SK-N-SH (cell line): ENCODE results near the gene OSBP2. TPM values are rescaled to one million over a fixed set of nuclear protein-coding genes. Genes with fewer than 3 reads are reported as not detected.

Experiments
- CTCF ChIA-PET: fragments of 300-600, 350-600 bp; formaldehyde crosslinking; extraction: SDS; loops from one replicate; lab custom pipeline; 2021; lab: Yijun Ruan, JAX
- POLR2A ChIA-PET: fragments of 350-600 bp; sonication (Branson Sonifier 250); formaldehyde crosslinking; extraction: SDS; loops from one replicate; lab custom pipeline; 2020; ENCODE audit warnings: antibody characterized with exemption, inconsistent platforms; lab: Yijun Ruan, JAX
- DNase-seq: peaks from one replicate; pipeline ENCODE4 v3.0.0; 2012
- H2AFZ ChIP-seq: fragments of 200-600 bp; sonication (generic); 2 replicates; pipeline ENCODE4 v1.8.1; 2016; ENCODE audit warnings: antibody characterized with exemption, mild to moderate bottlenecking, low read depth
- H3F3A ChIP-seq: fragments of 200-600 bp; sonication (generic); replicated peaks from 2 replicates; pipeline ENCODE3; 2016; ENCODE audit warnings: antibody characterized with exemption, mild to moderate bottlenecking; ENCODE audit not compliant: insufficient read depth
- H3K27ac ChIP-seq, 2 experiments: fragments of 200-500 bp in 1 of 2; fragments of 200-600 bp in 1 of 2; sonication (Bioruptor generic) in 1 of 2; sonication (generic), shearing (Covaris generic) in 1 of 2; 2 replicates each; pipeline versions ENCODE4 v1.5.1 to v1.6.1; 2014 to 2016; ENCODE audit warnings: low read depth in 2 of 2, inconsistent platforms in 1 of 2, low read length in 1 of 2, mild to moderate bottlenecking in 1 of 2, mixed read lengths in 1 of 2
- H3K27me3 ChIP-seq: fragments of 200-600 bp; sonication (generic), shearing (Covaris generic); 2 replicates; pipeline ENCODE4 v1.6.1; 2016; ENCODE audit warnings: mixed run types; ENCODE audit not compliant: insufficient read depth
- H3K36me3 ChIP-seq, 2 experiments: fragments of 200-500 bp in 1 of 2; fragments of 200-600 bp in 1 of 2; sonication (Bioruptor generic) in 1 of 2; sonication (generic) in 1 of 2; replicated peaks in 1 of 2; 2 replicates each; pipeline versions ENCODE3 to v1.5.1; 2014 to 2016; ENCODE audit warnings: low read length in 1 of 2, mild to moderate bottlenecking in 1 of 2; ENCODE audit not compliant: insufficient read depth in 2 of 2, control insufficient read depth in 1 of 2
- H3K4me1 ChIP-seq, 2 experiments: fragments of 200-500 bp in 1 of 2; fragments of 200-600 bp in 1 of 2; sonication (Bioruptor generic) in 1 of 2; sonication (generic), shearing (Covaris generic) in 1 of 2; 2 replicates each; pipeline versions ENCODE4 v1.5.1 to v1.6.1; 2014 to 2016; ENCODE audit warnings: low read depth in 1 of 2, low read length in 1 of 2, mixed run types in 1 of 2; ENCODE audit not compliant: insufficient read depth in 2 of 2, control insufficient read depth in 1 of 2
- H3K4me2 ChIP-seq: fragments of 200-600 bp; sonication (generic), shearing (Covaris generic); 2 replicates; pipeline ENCODE4 v1.6.1; 2017; ENCODE audit warnings: mixed run types
- H3K4me3 ChIP-seq, 2 experiments: fragments of 200-500 bp in 1 of 2; fragments of 200-600 bp in 1 of 2; sonication (Bioruptor generic) in 1 of 2; sonication (generic), shearing (Covaris generic) in 1 of 2; 2 replicates each; pipeline versions ENCODE4 v1.5.1 to v1.8.1; 2014 to 2016; ENCODE audit warnings: low read depth in 2 of 2, inconsistent platforms in 1 of 2, low read length in 1 of 2, mild to moderate bottlenecking in 1 of 2, mixed read lengths in 1 of 2, moderate library complexity in 1 of 2
- H3K79me2 ChIP-seq: fragments of 200-600 bp; sonication (generic); 2 replicates; pipeline ENCODE4 v1.8.1; 2017; ENCODE audit warnings: mild to moderate bottlenecking; ENCODE audit not compliant: insufficient read depth
- H3K9ac ChIP-seq: fragments of 200-600 bp; sonication (generic); 2 replicates; pipeline ENCODE4 v1.6.1; 2017; ENCODE audit warnings: mixed run types
- H3K9me2 ChIP-seq: fragments of 200-600 bp; sonication (generic); 2 replicates; pipeline ENCODE4 v1.6.1; 2017; ENCODE audit warnings: mixed run types
- H3K9me3 ChIP-seq: fragments of 200-600 bp; sonication (generic); 2 replicates; pipeline ENCODE4 v1.6.1; 2017; ENCODE audit warnings: mixed run types, mild to moderate bottlenecking, moderate library complexity
- H4K20me1 ChIP-seq: fragments of 200-600 bp; sonication (generic); 2 replicates; pipeline ENCODE4 v1.6.1; 2017; ENCODE audit warnings: mild to moderate bottlenecking, mixed run types; ENCODE audit not compliant: insufficient read depth
- EZH2phosphoT487 ChIP-seq: fragments of 200-600 bp; sonication (generic); IDR thresholded peaks from 2 replicates; pipeline ENCODE4 v1.6.1; 2017; ENCODE audit warnings: low read depth, mixed run types, mild to moderate bottlenecking, antibody characterized with exemption, moderate library complexity, borderline replicate concordance
- FOSL2 ChIP-seq: IDR thresholded peaks from 2 replicates; pipeline ENCODE4 v1.4.0; 2012; ENCODE audit warnings: low read depth, mild to moderate bottlenecking, moderate library complexity, borderline replicate concordance
- FOXM1 ChIP-seq: IDR thresholded peaks from 2 replicates; pipeline ENCODE4 v1.4.0; 2012; ENCODE audit warnings: low read depth, mild to moderate bottlenecking
- GATA2 ChIP-seq: sonication (generic); formaldehyde crosslinking; IDR thresholded peaks from 2 replicates; pipeline ENCODE4 v1.5.0; 2020; ENCODE audit warnings: mild to moderate bottlenecking, missing genetic modification reagents
- JUND ChIP-seq: IDR thresholded peaks from 2 replicates; pipeline ENCODE4 v1.4.0; 2012
- MAX ChIP-seq: IDR thresholded peaks from 2 replicates; pipeline ENCODE4 v1.4.0; 2012; ENCODE audit warnings: low read depth
- MXI1 ChIP-seq: IDR thresholded peaks from 2 replicates; pipeline ENCODE4 v1.6.1; 2012; ENCODE audit warnings: mild to moderate bottlenecking, low read depth, low read length, improper control_type of control experiment
- NFIC ChIP-seq: IDR thresholded peaks from 2 replicates; pipeline ENCODE4 v1.4.0; 2012; ENCODE audit warnings: borderline replicate concordance
- POLR2AphosphoS5 ChIP-seq: IDR thresholded peaks from 2 replicates; pipeline ENCODE4 v1.6.1; 2012; ENCODE audit warnings: low read depth, low read length
- RAD21 ChIP-seq: IDR thresholded peaks from 2 replicates; pipeline ENCODE4 v1.6.1; 2012; ENCODE audit warnings: mild to moderate bottlenecking, low read length
- REST ChIP-seq: IDR thresholded peaks from 2 replicates; pipeline ENCODE4 v1.6.1; 2012; ENCODE audit warnings: mild to moderate bottlenecking, low read depth, low read length, moderate library complexity
- SIN3A ChIP-seq: IDR thresholded peaks from 2 replicates; pipeline ENCODE4 v1.6.1; 2012; ENCODE audit warnings: low read depth, mild to moderate bottlenecking, low read length, moderate library complexity, borderline replicate concordance
- TCF12 ChIP-seq: IDR thresholded peaks from 2 replicates; pipeline ENCODE4 v1.4.0; 2012
- TEAD4 ChIP-seq: IDR thresholded peaks from 2 replicates; pipeline ENCODE4 v1.4.0; 2012; ENCODE audit warnings: mild to moderate bottlenecking, borderline replicate concordance; ENCODE audit not compliant: insufficient read depth
- USF1 ChIP-seq: IDR thresholded peaks from 2 replicates; pipeline ENCODE4 v1.4.0; 2012; ENCODE audit warnings: low read depth, borderline replicate concordance
- whole genome bisulfite sequencing: methylation state at CpG from one replicate; pipeline ENCODE4 v1.1.6; 2017; ENCODE audit warnings: low lambda C conversion rate; 5-methylcytosine and 5-hydroxymethylcytosine counted together
- polyA plus RNA-seq, 3 experiments: library from polyadenylated mRNA; depleted of rRNA; stranded (reverse); fragments of >200 nt; gene quantifications; 2 replicates each; pipeline ENCODE4 v1.2.3, GENCODE V29; 2012

The OSBP2 gene
- polyA plus RNA-seq, 1 of the 3 experiments (the other 2 are of a cell fraction): 3.1 TPM

GRCh38 chr22:30829901-30830550 is 135.4 kb downstream of the OSBP2 start (continued):
- peak; percentile 77; the same call in 1 of the 2 replicates for TF ChIP-seq REST
- TF ChIP-seq TCF12: peak; percentile 81
- 0 out of 2 replicates have a peak, but pooled peaks have one; percentile 28 for TF ChIP-seq SIN3A
- TF ChIP-seq JUND: peak; percentile 76
- TF ChIP-seq MXI1: no peak
- TF ChIP-seq RAD21: no peak
- TF ChIP-seq FOXM1: no peak
- peak; percentile 16; the same call in 1 of the 2 replicates for TF ChIP-seq POLR2AphosphoS5
- no peak for TF ChIP-seq GATA2 (CRISPR knock-in tag)

GRCh38 chr22:30830907-30831306 is 136.2 kb downstream of the OSBP2 start:
- Histone ChIP-seq H3K36me3 (no peaks in the 10 kb centered on the region), H4K20me1 (no peaks in the 10 kb centered on the region), H3K79me2 (no peaks in the 10 kb centered on the region), H3K9me2 (no peaks in the 10 kb centered on the region), H3K9me3 (no peaks in the 10 kb centered on the region), H3K4me1 (peaks cover 8 to 10% of the 10 kb centered on the region in 2 experiments; a peak in 2 of 4 replicates), H2AFZ (no peak overlapping the region), H3K4me2 (peak overlapping the region; percentile 25; the same call in 1 of the 2 replicates), H3K27ac (peak overlapping the region in 1 of 2 experiments; percentile 81; a peak in 2 of 4 replicates), H3F3A (peaks cover 13% of the 10 kb centered on the region), H3K27me3 (no peaks in the 10 kb centered on the region), H3K9ac (peak overlapping the region; percentile 13; the same call in 1 of the 2 replicates), H3K4me3 (no peak overlapping the region)
- WGBS: 54% methylated on average over 7 of the region's 7 CpGs
- TF ChIP-seq MAX (0 out of 2 replicates have a peak, but pooled peaks have one; percentile 28), JUND (peak; percentile 38), TCF12 (peak; percentile 49; the same call in 1 of the 2 replicates), FOSL2 (peak; percentile 54; the same call in 1 of the 2 replicates), NFIC (peak; percentile 89), EZH2phosphoT487 (no peak), POLR2AphosphoS5 (no peak), TEAD4 (peak; percentile 60; the same call in 1 of the 2 replicates), USF1 (no peak)
- ChIA-PET CTCF (interaction anchor here (0.8 to 1.2 kb wide), 2 partner anchors 10 to 36 kb away, joined by 3 read pairs; no protein-coding TSS in a partner anchor), POLR2A (no interaction called here)
- no peak for DNase-seq
